Lower leg skin (tissue), 3 donors: ENCODE results near the gene BSG.
"Not testable (repeated sequence)": the region's sequence is repeated elsewhere in the genome, so short reads cannot be mapped to it uniquely, and the experiment has no call there.

Experiments used
- POLR2A ChIP-seq, 2 donors: fragments of 450-650 bp; IDR thresholded peaks; one replicate each; pipeline ENCODE4 v1.6.1; 2016 to 2017; ENCODE audit warnings: antibody characterized with exemption in 2 of 2, mild to moderate bottlenecking in 1 of 2, moderate library complexity in 1 of 2
- TF ChIP-seq, protein P1 (sequence below), 3 donors: fragments of 450-650 bp; IDR thresholded peaks; one replicate each; pipeline ENCODE4 v1.5.1; 2016; ENCODE audit warnings: antibody characterized with exemption in 3 of 3, mild to moderate bottlenecking in 3 of 3, moderate library complexity in 2 of 3

DNA sequence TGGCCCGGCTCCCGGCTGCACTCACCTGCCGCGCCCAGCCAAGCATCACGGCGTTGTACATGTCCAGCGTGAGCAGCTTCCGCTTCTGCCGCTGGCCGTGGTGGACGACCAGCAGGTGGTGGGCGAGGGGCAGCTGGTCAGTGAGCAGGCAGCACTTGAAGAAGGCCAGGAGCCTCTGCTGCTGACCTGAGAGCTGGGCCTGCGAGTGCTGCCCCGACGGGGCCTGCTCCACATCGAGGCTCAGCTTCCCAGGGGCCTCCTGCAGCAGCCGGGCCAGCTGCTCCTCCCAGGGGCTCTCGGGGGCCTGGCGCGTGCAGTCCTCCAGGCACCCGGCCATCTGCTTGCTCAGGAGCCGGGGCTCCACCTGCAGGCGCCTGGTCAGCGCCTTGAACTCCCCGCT, 57.1 kb downstream of the BSG start:
- TF ChIP-seq, protein P1, sequence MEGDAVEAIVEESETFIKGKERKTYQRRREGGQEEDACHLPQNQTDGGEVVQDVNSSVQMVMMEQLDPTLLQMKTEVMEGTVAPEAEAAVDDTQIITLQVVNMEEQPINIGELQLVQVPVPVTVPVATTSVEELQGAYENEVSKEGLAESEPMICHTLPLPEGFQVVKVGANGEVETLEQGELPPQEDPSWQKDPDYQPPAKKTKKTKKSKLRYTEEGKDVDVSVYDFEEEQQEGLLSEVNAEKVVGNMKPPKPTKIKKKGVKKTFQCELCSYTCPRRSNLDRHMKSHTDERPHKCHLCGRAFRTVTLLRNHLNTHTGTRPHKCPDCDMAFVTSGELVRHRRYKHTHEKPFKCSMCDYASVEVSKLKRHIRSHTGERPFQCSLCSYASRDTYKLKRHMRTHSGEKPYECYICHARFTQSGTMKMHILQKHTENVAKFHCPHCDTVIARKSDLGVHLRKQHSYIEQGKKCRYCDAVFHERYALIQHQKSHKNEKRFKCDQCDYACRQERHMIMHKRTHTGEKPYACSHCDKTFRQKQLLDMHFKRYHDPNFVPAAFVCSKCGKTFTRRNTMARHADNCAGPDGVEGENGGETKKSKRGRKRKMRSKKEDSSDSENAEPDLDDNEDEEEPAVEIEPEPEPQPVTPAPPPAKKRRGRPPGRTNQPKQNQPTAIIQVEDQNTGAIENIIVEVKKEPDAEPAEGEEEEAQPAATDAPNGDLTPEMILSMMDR (IDR thresholded peaks at IDR 0.05): not testable (repeated sequence)
- TF ChIP-seq POLR2A (IDR thresholded peaks at IDR 0.05): not testable (repeated sequence)
